Gastroesophageal sphincter (tissue), 4 donors: ENCODE measurements around the gene RNF39. TPM values are rescaled to one million over a fixed set of nuclear protein-coding genes. Genes with fewer than 3 reads are reported as not detected.

Source experiments
- ATAC-seq: fragments of 150-250 bp; one replicate; pipeline ENCODE4 v1.9.1; 2016; ENCODE audit warnings: mild to moderate bottlenecking, moderate library complexity
- H3K27ac ChIP-seq, 4 donors: fragments of 200-600 bp; sonication (generic) in 3 of 4; 1 replicate in 3 of 4; 2 replicates in 1 of 4; pipeline ENCODE4 v1.5.1; 2016 to 2019
- H3K27me3 ChIP-seq: fragments of 200-600 bp; sonication (generic); one replicate; pipeline ENCODE4 v1.5.1; 2019
- H3K36me3 ChIP-seq, 2 donors: fragments of 200-600 bp; sonication (generic); one replicate each; pipeline ENCODE4 v1.5.1; 2019; ENCODE audit warnings: control low read depth in 1 of 2
- H3K4me1 ChIP-seq, 3 donors: fragments of 200-600 bp; sonication (generic); 1 replicate in 2 of 3; 2 replicates in 1 of 3; pipeline ENCODE4 v1.5.1; 2016 to 2019; ENCODE audit warnings: control low read depth in 2 of 3
- H3K4me3 ChIP-seq, 2 donors: fragments of 200-600 bp; sonication (generic); one replicate each; pipeline ENCODE4 v1.5.1; 2019; ENCODE audit warnings: mild to moderate bottlenecking in 1 of 2, moderate library complexity in 1 of 2
- H3K9me3 ChIP-seq, 3 donors: fragments of 200-600 bp; sonication (generic); one replicate each; pipeline ENCODE4 v1.5.1; 2017 to 2019; ENCODE audit warnings: control low read depth in 2 of 3
- CTCF ChIP-seq, 4 experiments: fragments of 200-600 bp in 2 of 4; fragments of 450-650 bp in 2 of 4; sonication (generic) in 1 of 4; IDR thresholded peaks; one replicate each; pipeline ENCODE4 v1.5.1; 2017 to 2019; ENCODE audit warnings: antibody characterized with exemption in 4 of 4, mild to moderate bottlenecking in 2 of 4, moderate library complexity in 2 of 4
- EP300 ChIP-seq: sonication (generic); formaldehyde crosslinking; IDR thresholded peaks from one replicate; pipeline ENCODE4 v1.6.1; 2017; ENCODE audit warnings: antibody characterized with exemption, mild to moderate bottlenecking
- POLR2A ChIP-seq, 2 donors: fragments of 450-650 bp; IDR thresholded peaks; one replicate each; pipeline ENCODE4 v1.6.1; 2017; ENCODE audit warnings: antibody characterized with exemption in 2 of 2, mild to moderate bottlenecking in 2 of 2, moderate library complexity in 1 of 2
- POLR2AphosphoS5 ChIP-seq: sonication (generic); formaldehyde crosslinking; IDR thresholded peaks from one replicate; pipeline ENCODE4 v1.6.1; 2017; ENCODE audit warnings: antibody characterized with exemption
- WGBS, 2 donors: methylation state at CpG; one replicate each; pipeline ENCODE4 v1.1.5; 2018; ENCODE audit warnings: low coverage in 1 of 2; 5-methylcytosine and 5-hydroxymethylcytosine counted together
- total RNA-seq, 4 donors: library from RNA; depleted of rRNA; stranded (reverse); fragments of >200 nt; gene quantifications; one replicate each; pipeline ENCODE4 v1.1.0, GENCODE V29; 2016

Gene RNF39
- total RNA-seq, 4 donors from 2014 or later = 0.49 TPM; not detected in 3

- Histone ChIP-seq H3K4me1 (peaks cover 0 to 40% (median 19%) of the 10 kb centered on the region in 3 donors), H3K27me3 (peaks cover 64% of the 10 kb centered on the region), H3K27ac (peak overlapping the region in 1 of 4 donors; percentile 76), H3K9me3 (no peaks in the 10 kb centered on the region), H3K4me3 (peak overlapping the region in 1 of 2 donors; percentile 47), H3K36me3 (no peaks in the 10 kb centered on the region)
- WGBS, 2 donors = 2 to 6% methylated on average over 10 to 13 of the region's 47 CpGs
- ATAC-seq = no peak
- TF ChIP-seq EP300 (no peak), POLR2A (IDR thresholded peaks at IDR 0.05) (no peak), POLR2AphosphoS5 (no peak), CTCF (IDR thresholded peaks at IDR 0.05) (no peak)
Observed at GRCh38 chr6:30100585-30101443, 25.2 kb upstream of the RNF39 start.

DNA sequence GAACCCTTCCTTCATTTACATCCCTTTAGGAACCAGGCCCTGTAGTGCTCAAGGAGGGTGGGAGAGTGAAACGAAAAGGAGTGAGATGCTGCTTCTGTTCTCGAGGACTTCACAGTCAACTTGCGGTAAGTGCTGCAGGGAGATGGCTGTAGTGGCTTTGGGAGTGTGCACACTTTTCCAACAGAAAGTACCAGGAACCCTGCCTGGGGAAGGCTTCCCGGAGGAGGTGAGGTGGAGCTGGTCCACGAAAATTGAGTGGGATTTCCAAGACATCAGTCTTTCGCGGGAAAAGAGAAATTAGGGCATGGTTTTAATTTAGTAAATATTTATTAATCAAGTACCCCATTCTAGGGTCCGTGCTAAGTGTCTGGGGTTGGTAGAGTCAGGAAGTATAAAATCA, 24.6 kb upstream of the RNF39 start:
- Histone ChIP-seq H3K27me3 (peaks cover 67% of the 10 kb centered on the region), H3K9me3 (no peaks in the 10 kb centered on the region), H3K4me1 (peaks cover 0 to 40% (median 19%) of the 10 kb centered on the region in 3 donors), H3K4me3 (no peak overlapping the region), H3K27ac (no peak overlapping the region), H3K36me3 (no peaks in the 10 kb centered on the region)
- TF ChIP-seq EP300 = no peak
- no peak for TF ChIP-seq CTCF (IDR thresholded peaks at IDR 0.05)
- no peak for TF ChIP-seq POLR2A (IDR thresholded peaks at IDR 0.05)
- TF ChIP-seq POLR2AphosphoS5 = no peak
- WGBS, 2 donors = 14 to 15% methylated on average over 8 of the region's 8 CpGs
- no peak for ATAC-seq

GRCh38 chr6:30097902-30098768, 22.6 kb upstream of the RNF39 start:
- no peaks in the 10 kb centered on the region for H3K36me3 ChIP-seq
- ATAC-seq = no peak
- H3K4me1 ChIP-seq = peaks cover 0 to 33% (median 19%) of the 10 kb centered on the region in 3 donors
- TF ChIP-seq POLR2A (IDR thresholded peaks at IDR 0.05) (no peak), POLR2AphosphoS5 (no peak), EP300 (no peak), CTCF (IDR thresholded peaks at IDR 0.05) (no peak)
- H3K4me3 ChIP-seq = no peak overlapping the region
- no peak overlapping the region for H3K27ac ChIP-seq
- WGBS, 2 donors = 59 to 79% methylated on average over 2 to 4 of the region's 4 CpGs
- peaks cover 78% of the 10 kb centered on the region for H3K27me3 ChIP-seq
- no peaks in the 10 kb centered on the region for H3K9me3 ChIP-seq

GRCh38 chr6:30096829-30097228, 21.3 kb upstream of the RNF39 start:
- Histone ChIP-seq H3K9me3 (no peaks in the 10 kb centered on the region), H3K4me3 (no peak overlapping the region), H3K36me3 (no peaks in the 10 kb centered on the region), H3K27ac (no peak overlapping the region), H3K4me1 (peaks cover 0 to 20% (median 12%) of the 10 kb centered on the region in 3 donors), H3K27me3 (peaks cover 91% of the 10 kb centered on the region)
- WGBS, 2 donors = 23 to 57% methylated on average over 1 of the region's 1 CpG
- no peak for ATAC-seq
- no peak for TF ChIP-seq EP300
- no peak for TF ChIP-seq POLR2AphosphoS5
- TF ChIP-seq CTCF (IDR thresholded peaks at IDR 0.05) = no peak
- no peak for TF ChIP-seq POLR2A (IDR thresholded peaks at IDR 0.05)
